Measurements from ENCODE around the gene IL13.

DNA sequence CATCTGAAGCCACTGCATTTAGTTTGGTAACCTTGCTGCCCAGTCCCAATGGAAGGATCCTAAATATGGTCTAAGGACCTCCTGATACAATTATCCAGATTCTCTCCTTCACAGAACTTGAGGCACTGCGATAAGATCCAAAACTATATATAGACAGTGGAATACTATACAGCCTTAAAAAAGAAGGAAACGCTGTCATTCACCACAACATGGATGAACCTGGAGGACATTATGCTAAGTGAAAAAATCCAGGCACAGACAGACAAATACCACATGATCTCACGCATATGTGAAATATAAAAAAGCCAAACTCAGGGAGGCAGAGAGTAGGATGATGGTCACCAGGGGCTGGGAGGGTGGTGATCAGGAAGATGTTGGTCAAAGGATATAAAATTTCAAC lies 13.0 kb downstream of the IL13 start:
- TF ChIP-seq, protein P1, sequence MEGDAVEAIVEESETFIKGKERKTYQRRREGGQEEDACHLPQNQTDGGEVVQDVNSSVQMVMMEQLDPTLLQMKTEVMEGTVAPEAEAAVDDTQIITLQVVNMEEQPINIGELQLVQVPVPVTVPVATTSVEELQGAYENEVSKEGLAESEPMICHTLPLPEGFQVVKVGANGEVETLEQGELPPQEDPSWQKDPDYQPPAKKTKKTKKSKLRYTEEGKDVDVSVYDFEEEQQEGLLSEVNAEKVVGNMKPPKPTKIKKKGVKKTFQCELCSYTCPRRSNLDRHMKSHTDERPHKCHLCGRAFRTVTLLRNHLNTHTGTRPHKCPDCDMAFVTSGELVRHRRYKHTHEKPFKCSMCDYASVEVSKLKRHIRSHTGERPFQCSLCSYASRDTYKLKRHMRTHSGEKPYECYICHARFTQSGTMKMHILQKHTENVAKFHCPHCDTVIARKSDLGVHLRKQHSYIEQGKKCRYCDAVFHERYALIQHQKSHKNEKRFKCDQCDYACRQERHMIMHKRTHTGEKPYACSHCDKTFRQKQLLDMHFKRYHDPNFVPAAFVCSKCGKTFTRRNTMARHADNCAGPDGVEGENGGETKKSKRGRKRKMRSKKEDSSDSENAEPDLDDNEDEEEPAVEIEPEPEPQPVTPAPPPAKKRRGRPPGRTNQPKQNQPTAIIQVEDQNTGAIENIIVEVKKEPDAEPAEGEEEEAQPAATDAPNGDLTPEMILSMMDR (IDR thresholded peaks at IDR 0.05), result no peak
- TF ChIP-seq POLR2A (IDR thresholded peaks at IDR 0.05), result no peak

Data from lower leg skin (tissue), 3 donors.